Measurements from ENCODE around the gene SFXN5. TPM values are rescaled to one million over a fixed set of nuclear protein-coding genes. Genes with fewer than 3 reads are reported as not detected.

Gene SFXN5, protein sequence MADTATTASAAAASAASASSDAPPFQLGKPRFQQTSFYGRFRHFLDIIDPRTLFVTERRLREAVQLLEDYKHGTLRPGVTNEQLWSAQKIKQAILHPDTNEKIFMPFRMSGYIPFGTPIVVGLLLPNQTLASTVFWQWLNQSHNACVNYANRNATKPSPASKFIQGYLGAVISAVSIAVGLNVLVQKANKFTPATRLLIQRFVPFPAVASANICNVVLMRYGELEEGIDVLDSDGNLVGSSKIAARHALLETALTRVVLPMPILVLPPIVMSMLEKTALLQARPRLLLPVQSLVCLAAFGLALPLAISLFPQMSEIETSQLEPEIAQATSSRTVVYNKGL
- 11.6 to 16.5 TPM (median 13.4 TPM) in 5 replicates for total RNA-seq (2022; extraction: Qiagen RNA extraction; ENCODE audit: low read depth)

DNA sequence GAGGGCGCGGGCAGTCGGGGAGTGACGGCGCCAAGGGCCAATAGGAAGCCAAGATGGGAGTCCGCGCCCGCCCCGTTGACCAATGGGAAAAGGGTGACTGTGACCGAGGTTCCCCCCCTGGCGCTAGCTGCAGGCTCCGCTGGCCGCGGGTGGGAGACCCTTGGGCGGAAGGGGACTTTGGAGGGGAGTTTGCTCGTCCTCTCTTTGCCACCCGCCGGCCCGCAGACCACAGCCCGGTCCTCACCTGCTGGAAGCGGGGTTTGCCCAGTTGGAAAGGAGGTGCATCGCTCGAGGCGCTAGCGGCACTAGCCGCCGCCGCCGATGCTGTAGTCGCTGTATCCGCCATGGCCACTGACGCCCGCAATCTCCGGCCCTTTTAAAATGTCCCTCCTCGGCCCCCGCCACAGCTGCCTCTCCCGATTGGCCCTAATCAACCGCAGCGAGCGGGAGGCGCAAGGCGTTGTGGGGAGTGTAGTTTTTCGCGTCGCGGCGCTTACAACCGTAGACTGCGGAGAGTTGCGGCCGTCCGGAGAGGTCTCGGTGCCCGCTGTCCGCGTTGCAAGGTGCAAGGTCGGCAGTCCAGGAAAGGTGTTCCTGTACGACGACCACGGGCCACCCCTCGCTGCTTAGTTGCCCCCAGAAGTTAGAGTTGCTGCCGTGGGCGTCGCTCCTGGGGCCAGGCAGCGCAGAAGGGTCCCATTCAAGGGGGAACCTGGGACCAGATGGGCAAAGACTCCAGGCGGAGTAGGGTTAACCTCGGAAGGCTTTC lies at the start of gene SFXN5:
Gene SFXN5, minus strand, starts transcription at position 353 of the 769 bp plus-strand sequence. Its CDS starts 7 bp downstream, at position 346.

DNA sequence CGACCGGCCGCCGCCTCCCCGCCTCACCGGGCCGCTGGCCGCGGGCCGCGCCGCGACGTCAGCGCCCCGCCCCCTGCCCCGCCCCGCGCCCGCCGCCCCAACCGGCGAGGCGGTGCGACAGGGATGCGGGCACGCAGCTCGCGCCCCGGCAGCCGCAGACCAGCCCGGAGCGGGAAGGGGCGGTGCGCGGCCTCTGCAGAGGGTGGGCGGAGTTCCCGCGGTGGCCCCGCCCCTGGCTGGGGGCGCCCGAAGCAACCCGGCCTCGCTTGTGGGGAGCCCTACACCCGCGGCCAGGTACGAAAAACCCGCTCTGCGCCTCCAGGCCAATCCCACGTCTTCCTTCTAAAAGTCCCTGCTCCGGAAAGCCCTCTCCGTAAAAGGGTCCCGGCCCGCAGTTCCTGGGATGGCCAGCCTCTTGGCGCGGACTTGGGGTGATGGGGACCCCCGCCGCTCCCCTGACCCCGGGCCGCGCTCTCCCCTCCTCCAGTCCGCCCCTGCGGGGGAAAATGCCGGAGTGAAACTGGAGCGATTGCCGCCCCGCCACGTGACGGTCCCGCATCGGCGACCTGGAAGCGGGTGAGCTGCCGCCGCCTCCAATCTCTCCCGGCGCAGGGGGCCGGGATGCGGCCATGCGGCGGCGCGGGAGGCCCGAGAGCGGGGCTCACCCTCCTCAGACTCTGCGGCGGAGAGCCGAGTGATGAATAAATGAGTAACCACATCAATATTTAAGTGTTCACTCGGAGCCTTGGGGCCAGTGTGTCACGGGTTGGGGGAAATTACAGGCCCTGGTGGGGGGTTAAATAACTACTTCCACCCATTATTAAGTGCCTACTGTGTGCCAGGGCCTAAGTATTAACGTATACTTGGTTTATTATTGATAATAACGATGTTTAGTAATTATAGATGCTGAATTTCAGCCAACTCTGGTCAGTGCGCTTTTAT lies 41.7 kb upstream of the SFXN5 start, which contains the start of gene RAB11FIP5:
Gene RAB11FIP5, minus strand, starts transcription at position 36 of the 942 bp plus-strand sequence. CDS start 171 bp downstream, outside the sequence.

DNA sequence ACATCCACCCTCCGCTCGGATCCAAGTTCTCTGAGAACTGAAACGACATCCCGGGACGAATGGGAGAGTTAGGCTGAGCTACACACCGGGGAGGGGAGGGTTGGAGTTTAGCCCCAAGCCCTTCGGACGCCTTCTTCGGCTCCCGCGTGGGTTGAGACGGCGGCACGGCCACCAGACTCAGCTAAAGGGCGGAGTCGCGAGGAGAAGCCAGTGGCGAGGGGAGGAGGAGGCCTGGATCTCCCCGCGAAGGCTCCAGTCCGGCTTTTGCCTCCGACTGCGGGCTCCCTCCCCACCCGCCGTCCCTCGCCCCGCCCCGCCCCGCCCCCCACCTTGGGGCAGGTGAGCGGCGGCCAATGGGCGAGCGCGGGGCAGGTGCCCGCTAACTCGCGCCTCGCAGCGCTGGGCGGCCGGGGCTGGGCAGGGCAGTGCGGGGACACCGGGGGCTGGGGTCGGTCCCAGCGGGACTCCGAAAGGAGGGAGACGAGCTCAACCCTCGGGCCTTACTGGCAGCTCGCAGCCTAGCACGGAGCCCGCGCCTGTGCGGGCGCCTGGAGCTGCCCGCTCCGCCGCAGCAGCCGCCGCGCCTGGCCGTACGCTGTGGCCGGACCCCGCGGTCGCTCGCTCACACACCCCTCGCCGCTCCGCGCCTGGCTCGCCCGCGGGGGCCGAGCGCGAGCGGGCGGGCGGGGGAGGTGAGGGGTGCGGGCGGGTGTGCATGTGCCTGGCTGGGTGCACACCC lies 154.2 kb downstream of the SFXN5 start, which contains the start of gene EMX1:
Gene EMX1, plus strand, starts transcription at position 382 of the 739 bp plus-strand sequence. Its CDS starts 334 bp downstream, at position 716.

Other genes with a start within 250 kb of the SFXN5 start
- gene EXOC6B, start 245.7 kb downstream of the SFXN5 start, total RNA-seq (2022; extraction: Qiagen RNA extraction; ENCODE audit: low read depth): 5.6 to 7.8 TPM (median 7.1 TPM) in 5 replicates
- gene SPR, start 184.3 kb downstream of the SFXN5 start, total RNA-seq (2022; extraction: Qiagen RNA extraction; ENCODE audit: low read depth): 89.5 to 146 TPM (median 142 TPM) in 5 replicates
- gene EMX1, start 154.2 kb downstream of the SFXN5 start, total RNA-seq (2022; extraction: Qiagen RNA extraction; ENCODE audit: low read depth): 0.27 TPM in 1 of 5 replicates, not detected in the others
- gene RAB11FIP5, start 41.2 kb upstream of the SFXN5 start, total RNA-seq (2022; extraction: Qiagen RNA extraction; ENCODE audit: low read depth): 31.2 to 38.7 TPM (median 35.3 TPM) in 5 replicates
- gene NOTO, start 130.9 kb upstream of the SFXN5 start, total RNA-seq (2022; extraction: Qiagen RNA extraction; ENCODE audit: low read depth): 0.09 TPM in 1 of 5 replicates, not detected in the others
- 53.9 to 62.0 TPM (median 56.6 TPM) in 5 replicates for gene SMYD5, start 142.5 kb upstream of the SFXN5 start, total RNA-seq (2022; extraction: Qiagen RNA extraction; ENCODE audit: low read depth)
- gene PRADC1, start 161.5 kb upstream of the SFXN5 start, total RNA-seq (2022; extraction: Qiagen RNA extraction; ENCODE audit: low read depth): 19.3 to 24.1 TPM (median 23.6 TPM) in 5 replicates
- gene CCT7, start 162.6 kb upstream of the SFXN5 start, total RNA-seq (2022; extraction: Qiagen RNA extraction; ENCODE audit: low read depth): 568 to 901 TPM (median 612 TPM) in 5 replicates
- gene FBXO41, start 212.8 kb upstream of the SFXN5 start, total RNA-seq (2022; extraction: Qiagen RNA extraction; ENCODE audit: low read depth): 4.3 to 6.0 TPM (median 5.3 TPM) in 5 replicates
- gene EGR4, start 221.8 kb upstream of the SFXN5 start, total RNA-seq (2022; extraction: Qiagen RNA extraction; ENCODE audit: low read depth): 0.17 to 0.37 TPM (median 0.27 TPM) in 5 replicates

Measured in A549 treated with RU486 at 1 μM for 4 hours (cell line).